SW 1271 (cell line): ENCODE data around the gene MTUS2.
A peak's percentile ranks its signal among the peaks of the same experiment; 100 is the strongest.

Experiments used
- DNase-seq, 2 experiments: peaks; one replicate each; lab custom pipeline; 2025; lab: John Stamatoyannopoulos, UW

The MTUS2 gene

GRCh38 chr13:29507356-29507755 lies 687.2 kb downstream of the MTUS2 start:
- no peak for DNase-seq

GRCh38 chr13:29508130-29508875 lies 688.2 kb downstream of the MTUS2 start:
- peak; percentile 13 to 46 for DNase-seq

GRCh38 chr13:29508876-29509252 lies 688.7 kb downstream of the MTUS2 start:
- no peak for DNase-seq

GRCh38 chr13:29509999-29510589 lies 690.0 kb downstream of the MTUS2 start:
- DNase-seq, result no peak

GRCh38 chr13:29510651-29511084 lies 690.5 kb downstream of the MTUS2 start:
- DNase-seq, result no peak

GRCh38 chr13:29511106-29511796 lies 691.1 kb downstream of the MTUS2 start:
- DNase-seq, result no peak

GRCh38 chr13:29511980-29512379 lies 691.8 kb downstream of the MTUS2 start:
- no peak for DNase-seq

- DNase-seq, result no peak
These were observed 693.2 kb downstream of the MTUS2 start for GRCh38 chr13:29513002-29513980.

GRCh38 chr13:29513981-29514719 lies 694.0 kb downstream of the MTUS2 start:
- no peak for DNase-seq

- no peak for DNase-seq
These were observed 694.7 kb downstream of the MTUS2 start for GRCh38 chr13:29514720-29515310.

- no peak for DNase-seq
These were observed 695.2 kb downstream of the MTUS2 start for GRCh38 chr13:29515372-29515771.

GRCh38 chr13:29516012-29516411 lies 695.9 kb downstream of the MTUS2 start:
- DNase-seq, result no peak

GRCh38 chr13:29516880-29517279 lies 696.7 kb downstream of the MTUS2 start:
- no peak for DNase-seq

GRCh38 chr13:29519921-29520320 lies 699.8 kb downstream of the MTUS2 start:
- DNase-seq, result no peak

GRCh38 chr13:29520671-29521070 lies 700.5 kb downstream of the MTUS2 start:
- no peak for DNase-seq

GRCh38 chr13:29521336-29521735 lies 701.2 kb downstream of the MTUS2 start:
- no peak for DNase-seq

- DNase-seq, result no peak
These were observed 702.0 kb downstream of the MTUS2 start for GRCh38 chr13:29522044-29522685.

- no peak for DNase-seq
These were observed 703.2 kb downstream of the MTUS2 start for GRCh38 chr13:29523199-29523961.

- no peak for DNase-seq
These were observed 704.0 kb downstream of the MTUS2 start for GRCh38 chr13:29524176-29524575.

GRCh38 chr13:29524641-29525040 lies 704.5 kb downstream of the MTUS2 start:
- no peak for DNase-seq
